Measurements from ENCODE around the gene KHDRBS1.
"Not testable (repeated sequence)": the region's sequence is repeated elsewhere in the genome, so short reads cannot be mapped to it uniquely, and the experiment has no call there.

Gene KHDRBS1

GRCh38 chr1:32001863-32002262, 11.8 kb upstream of the KHDRBS1 start:
- H3K4me3 ChIP-seq, result no peak overlapping the region
- H3K9me3 ChIP-seq, result no peaks in the 10 kb centered on the region
- no peak overlapping the region for H3K27ac ChIP-seq
- DNase-seq, result no peak
- no peaks in the 10 kb centered on the region for H3K27me3 ChIP-seq
- H3K36me3 ChIP-seq, result no peaks in the 10 kb centered on the region
- no peak for TF ChIP-seq CTCF (IDR thresholded peaks at IDR 0.05)
- H3K4me1 ChIP-seq, result no peaks in the 10 kb centered on the region
- intact Hi-C loops (cut with DNase I; ENCODE audit: low total_unique reads), result no loop called here

- DNase-seq; H3K4me1 ChIP-seq; H3K27me3 ChIP-seq; H3K36me3 ChIP-seq; H3K27ac ChIP-seq; H3K9me3 ChIP-seq; H3K4me3 ChIP-seq; intact Hi-C loops (cut with DNase I; ENCODE audit: low total_unique reads): not testable (repeated sequence)
Measured at GRCh38 chr1:32002285-32002684, 11.4 kb upstream of the KHDRBS1 start.

GRCh38 chr1:32005522-32005921, 8.1 kb upstream of the KHDRBS1 start:
- DNase-seq, result peak in 1 of 2 donors; percentile 38
- no peaks in the 10 kb centered on the region for H3K4me1 ChIP-seq
- intact Hi-C loops (cut with DNase I; ENCODE audit: low total_unique reads), result no loop called here

GRCh38 chr1:32007591-32007940, 6.1 kb upstream of the KHDRBS1 start:
- no peak for DNase-seq
- H3K36me3 ChIP-seq, result no peaks in the 10 kb centered on the region
- intact Hi-C loops (cut with DNase I; ENCODE audit: low total_unique reads), result no loop called here
- TF ChIP-seq CTCF (IDR thresholded peaks at IDR 0.05), result no peak
- peaks cover 0 to 2% (median 0%) of the 10 kb centered on the region in 4 donors for H3K4me1 ChIP-seq
- H3K27me3 ChIP-seq, result no peaks in the 10 kb centered on the region
- H3K4me3 ChIP-seq, result no peak overlapping the region
- H3K9me3 ChIP-seq, result no peaks in the 10 kb centered on the region
- no peak overlapping the region for H3K27ac ChIP-seq

More at GRCh38 chr1:32005522-32005921, 8.1 kb upstream of the KHDRBS1 start:
- H3K27ac ChIP-seq, result no peak overlapping the region
- no peak for TF ChIP-seq CTCF (IDR thresholded peaks at IDR 0.05)
- no peaks in the 10 kb centered on the region for H3K36me3 ChIP-seq
- H3K9me3 ChIP-seq, result no peaks in the 10 kb centered on the region
- H3K27me3 ChIP-seq, result no peaks in the 10 kb centered on the region
- no peak overlapping the region for H3K4me3 ChIP-seq

- H3K4me3 ChIP-seq, result no peak overlapping the region
- no peaks in the 10 kb centered on the region for H3K9me3 ChIP-seq
- H3K36me3 ChIP-seq, result no peaks in the 10 kb centered on the region
- no peak for TF ChIP-seq CTCF (IDR thresholded peaks at IDR 0.05)
- intact Hi-C loops (cut with DNase I; ENCODE audit: low total_unique reads), result no loop called here
- no peak for DNase-seq
- no peak overlapping the region for H3K27ac ChIP-seq
- H3K4me1 ChIP-seq, result peaks cover 0 to 12% (median 1%) of the 10 kb centered on the region in 4 donors
- no peaks in the 10 kb centered on the region for H3K27me3 ChIP-seq
Measured at GRCh38 chr1:32010246-32010645, 3.4 kb upstream of the KHDRBS1 start.

- no peaks in the 10 kb centered on the region for H3K27me3 ChIP-seq
- intact Hi-C loops (cut with DNase I; ENCODE audit: low total_unique reads), result no loop called here
- no peaks in the 10 kb centered on the region for H3K9me3 ChIP-seq
- no peaks in the 10 kb centered on the region for H3K36me3 ChIP-seq
- TF ChIP-seq CTCF (IDR thresholded peaks at IDR 0.05), result no peak
- no peak for DNase-seq
- H3K27ac ChIP-seq, result peak overlapping the region; percentile 98 to 99
- peak overlapping the region; percentile 86 to 99 for H3K4me3 ChIP-seq
- H3K4me1 ChIP-seq, result peaks cover 0 to 34% (median 21%) of the 10 kb centered on the region in 4 donors
Measured at GRCh38 chr1:32012709-32013385, 821 bp upstream of the KHDRBS1 start.
